ENCODE measurements around the gene SOCS7. TPM values are rescaled to one million over a fixed set of nuclear protein-coding genes. Genes with fewer than 3 reads are reported as not detected.

The SOCS7 gene
- total RNA-seq, 5 donors from 2014 or later (not counting 1 experiment from before 2014, with no cell fraction given) = 18.9 to 24.5 (median 20.7) TPM

- Mint-ChIP-seq H3K9me3 (no peaks in the 10 kb centered on the region), H3K27me3 (no peaks in the 10 kb centered on the region), H3K4me1 (peaks cover 54 to 55% (median 55%) of the 10 kb centered on the region in 3 donors), H3K36me3 (no peaks in the 10 kb centered on the region), H3K4me3 (peak overlapping the region; percentile 78 to 82 (median 80)), H3K27ac (no peak overlapping the region)
- H3K4me1 ChIP-seq (ENCODE audit: control insufficient read depth in 1 of 2, extremely low read depth in 1 of 2, insufficient read depth in 2 of 2, low read length in 2 of 2) = peaks cover 3 to 24% of the 10 kb centered on the region in 2 experiments
- WGBS (ENCODE audit: insufficient coverage) = 1% methylated on average over 72 of the region's 72 CpGs
- ATAC-seq (replicated peaks in 1 of 4) (peak in 2 of 4 experiments; percentile 1 to 3), DNase-seq (peak in 14 of 35 experiments; percentile 2 to 27 (median 10))
- no peak overlapping the region for H3K27ac ChIP-seq (ENCODE audit: low read length)
- H3K9me3 ChIP-seq = no peaks in the 10 kb centered on the region
- H3K36me3 ChIP-seq (ENCODE audit: control insufficient read depth in 2 of 2, extremely low read depth in 1 of 2, insufficient read depth in 1 of 2, low read length in 1 of 2) = no peaks in the 10 kb centered on the region
- peak overlapping the region; percentile 60 to 61 for H3K4me3 ChIP-seq (ENCODE audit: control insufficient read depth in 1 of 2, extremely low read depth in 1 of 2, low read length in 1 of 2)
- ChIA-PET POLR2A (interaction anchor here in 1 of 2 donors (0.7 kb wide), 1 partner anchor 11 kb away, joined by 6 read pairs; no protein-coding TSS in a partner anchor), CTCF (interaction anchor here in 1 of 2 donors (0.6 to 1.6 kb wide), 5 partner anchors 8 to 415 kb away, joined by 3 to 10 read pairs (median 3); no protein-coding TSS in a partner anchor)
- no peaks in the 10 kb centered on the region for H3K27me3 ChIP-seq (replicated peaks in 1 of 2; ENCODE audit: control insufficient read depth in 2 of 2, extremely low read depth in 1 of 2, insufficient read depth in 2 of 2, low read length in 1 of 2)
Observed at GRCh38 chr17:38352245-38353085, 821 bp downstream of the SOCS7 start.

DNA sequence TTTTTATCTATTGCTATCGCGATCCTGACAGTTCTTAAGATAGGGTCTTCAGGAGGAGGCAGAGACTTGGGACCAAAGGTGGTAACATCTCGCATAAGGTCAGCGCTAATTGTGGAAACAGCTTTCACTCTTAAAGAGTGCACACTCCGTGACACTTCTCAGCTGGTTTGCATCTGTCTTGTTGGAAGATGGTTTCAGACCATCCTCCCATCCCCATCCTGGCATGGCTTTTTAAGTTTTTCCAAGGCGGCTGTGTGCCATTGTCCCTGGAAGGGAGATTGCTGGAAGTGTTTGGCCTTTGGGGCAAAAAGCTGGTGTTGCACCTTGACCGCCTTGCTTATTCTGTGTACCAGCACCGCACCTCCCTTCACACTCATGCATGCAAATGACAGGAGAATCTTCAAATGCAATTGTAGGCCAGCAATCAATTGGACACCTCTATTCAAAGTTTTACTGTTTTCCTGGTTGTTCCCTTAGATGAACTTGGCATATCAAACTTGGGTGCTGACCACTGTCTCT lies 1.5 kb downstream of the SOCS7 start:
- peak overlapping the region; percentile 78 to 82 (median 80) for H3K4me3 Mint-ChIP-seq
- H3K9me3 Mint-ChIP-seq = no peaks in the 10 kb centered on the region
- DNase-seq (no peak), ATAC-seq (replicated peaks in 1 of 4) (no peak)
- Histone ChIP-seq H3K4me3 (ENCODE audit: control insufficient read depth in 1 of 2, extremely low read depth in 1 of 2, low read length in 1 of 2) (peak overlapping the region; percentile 60 to 61), H3K4me1 (ENCODE audit: control insufficient read depth in 1 of 2, extremely low read depth in 1 of 2, insufficient read depth in 2 of 2, low read length in 2 of 2) (peaks cover 3 to 24% of the 10 kb centered on the region in 2 experiments), H3K27me3 (replicated peaks in 1 of 2; ENCODE audit: control insufficient read depth in 2 of 2, extremely low read depth in 1 of 2, insufficient read depth in 2 of 2, low read length in 1 of 2) (no peaks in the 10 kb centered on the region), H3K9me3 (no peaks in the 10 kb centered on the region), H3K36me3 (ENCODE audit: control insufficient read depth in 2 of 2, extremely low read depth in 1 of 2, insufficient read depth in 1 of 2, low read length in 1 of 2) (no peaks in the 10 kb centered on the region), H3K27ac (ENCODE audit: low read length) (no peak overlapping the region)
- no peaks in the 10 kb centered on the region for H3K36me3 Mint-ChIP-seq
- peaks cover 58 to 61% (median 58%) of the 10 kb centered on the region in 3 donors for H3K4me1 Mint-ChIP-seq
- H3K27ac Mint-ChIP-seq = no peak overlapping the region
- POLR2A ChIA-PET = interaction anchor here in 1 of 2 donors (0.7 kb wide), 1 partner anchor 11 kb away, joined by 6 read pairs; no protein-coding TSS in a partner anchor
- CTCF ChIA-PET = interaction anchor here in 1 of 2 donors (0.7 to 0.8 kb wide), 2 partner anchors 48 to 71 kb away, joined by 3 read pairs; no protein-coding TSS in a partner anchor
- no peaks in the 10 kb centered on the region for H3K27me3 Mint-ChIP-seq
- 50% methylated on average over 1 of the region's 8 CpGs for whole genome bisulfite sequencing (ENCODE audit: insufficient coverage)

- CTCF ChIA-PET = interaction anchor here in 1 of 2 donors (1.2 kb wide), 1 partner anchor 61 kb away, joined by 3 read pairs; no protein-coding TSS in a partner anchor
- POLR2A ChIA-PET = interaction anchor here in 1 of 2 donors (0.5 kb wide), 1 partner anchor 100 kb away, joined by 5 read pairs; no protein-coding TSS in a partner anchor
- Histone ChIP-seq H3K27ac (ENCODE audit: low read length) (no peak overlapping the region), H3K36me3 (ENCODE audit: control insufficient read depth in 2 of 2, extremely low read depth in 1 of 2, insufficient read depth in 1 of 2, low read length in 1 of 2) (no peaks in the 10 kb centered on the region), H3K9me3 (no peaks in the 10 kb centered on the region), H3K27me3 (replicated peaks in 1 of 2; ENCODE audit: control insufficient read depth in 2 of 2, extremely low read depth in 1 of 2, insufficient read depth in 2 of 2, low read length in 1 of 2) (no peaks in the 10 kb centered on the region), H3K4me3 (ENCODE audit: control insufficient read depth in 1 of 2, extremely low read depth in 1 of 2, low read length in 1 of 2) (no peak overlapping the region), H3K4me1 (ENCODE audit: control insufficient read depth in 1 of 2, extremely low read depth in 1 of 2, insufficient read depth in 2 of 2, low read length in 2 of 2) (peaks cover 3 to 24% of the 10 kb centered on the region in 2 experiments)
- WGBS (ENCODE audit: insufficient coverage) = 94% methylated on average over 10 of the region's 13 CpGs
- Mint-ChIP-seq H3K4me3 (peak overlapping the region; percentile 78 to 82 (median 80)), H3K27ac (no peak overlapping the region), H3K27me3 (no peaks in the 10 kb centered on the region), H3K36me3 (no peaks in the 10 kb centered on the region), H3K4me1 (peaks cover 61 to 64% (median 62%) of the 10 kb centered on the region in 3 donors), H3K9me3 (no peaks in the 10 kb centered on the region)
- DNase-seq (no peak), ATAC-seq (replicated peaks in 1 of 4) (no peak)
Observed at GRCh38 chr17:38353668-38354067, 2.0 kb downstream of the SOCS7 start.

- Mint-ChIP-seq H3K4me1 (peaks cover 58 to 64% (median 60%) of the 10 kb centered on the region in 3 donors), H3K36me3 (no peaks in the 10 kb centered on the region), H3K27me3 (no peaks in the 10 kb centered on the region), H3K27ac (no peak overlapping the region), H3K9me3 (no peaks in the 10 kb centered on the region), H3K4me3 (peak overlapping the region in 1 of 3 donors; percentile 80)
- CTCF ChIA-PET = interaction anchor here in 1 of 2 donors (1.2 kb wide), 1 partner anchor 60 kb away, joined by 3 read pairs; no protein-coding TSS in a partner anchor
- POLR2A ChIA-PET = no interaction called here
- WGBS (ENCODE audit: insufficient coverage) = 90% methylated on average over 2 of the region's 7 CpGs
- Histone ChIP-seq H3K36me3 (ENCODE audit: control insufficient read depth in 2 of 2, extremely low read depth in 1 of 2, insufficient read depth in 1 of 2, low read length in 1 of 2) (no peaks in the 10 kb centered on the region), H3K4me1 (ENCODE audit: control insufficient read depth in 1 of 2, extremely low read depth in 1 of 2, insufficient read depth in 2 of 2, low read length in 2 of 2) (peaks cover 3 to 24% of the 10 kb centered on the region in 2 experiments), H3K27ac (ENCODE audit: low read length) (no peak overlapping the region), H3K27me3 (replicated peaks in 1 of 2; ENCODE audit: control insufficient read depth in 2 of 2, extremely low read depth in 1 of 2, insufficient read depth in 2 of 2, low read length in 1 of 2) (no peaks in the 10 kb centered on the region), H3K9me3 (no peaks in the 10 kb centered on the region), H3K4me3 (ENCODE audit: control insufficient read depth in 1 of 2, extremely low read depth in 1 of 2, low read length in 1 of 2) (no peak overlapping the region)
- DNase-seq (no peak), ATAC-seq (replicated peaks in 1 of 4) (no peak)
Observed at GRCh38 chr17:38354466-38354865, 2.8 kb downstream of the SOCS7 start.

GRCh38 chr17:38355251-38355650 lies 3.6 kb downstream of the SOCS7 start:
- Histone ChIP-seq H3K4me1 (ENCODE audit: control insufficient read depth in 1 of 2, extremely low read depth in 1 of 2, insufficient read depth in 2 of 2, low read length in 2 of 2) (peaks cover 3 to 24% of the 10 kb centered on the region in 2 experiments), H3K36me3 (ENCODE audit: control insufficient read depth in 2 of 2, extremely low read depth in 1 of 2, insufficient read depth in 1 of 2, low read length in 1 of 2) (no peaks in the 10 kb centered on the region), H3K4me3 (ENCODE audit: control insufficient read depth in 1 of 2, extremely low read depth in 1 of 2, low read length in 1 of 2) (no peak overlapping the region), H3K27me3 (replicated peaks in 1 of 2; ENCODE audit: control insufficient read depth in 2 of 2, extremely low read depth in 1 of 2, insufficient read depth in 2 of 2, low read length in 1 of 2) (no peaks in the 10 kb centered on the region), H3K27ac (ENCODE audit: low read length) (no peak overlapping the region), H3K9me3 (no peaks in the 10 kb centered on the region)
- Mint-ChIP-seq H3K9me3 (no peaks in the 10 kb centered on the region), H3K4me3 (peak overlapping the region in 1 of 3 donors; percentile 18), H3K4me1 (peaks cover 58 to 64% (median 60%) of the 10 kb centered on the region in 3 donors), H3K36me3 (no peaks in the 10 kb centered on the region), H3K27me3 (no peaks in the 10 kb centered on the region), H3K27ac (no peak overlapping the region)
- DNase-seq (no peak), ATAC-seq (replicated peaks in 1 of 4) (no peak)
- ChIA-PET CTCF (interaction anchor here in 1 of 2 donors (0.6 kb wide), 1 partner anchor 11 kb away, joined by 3 read pairs; no protein-coding TSS in a partner anchor), POLR2A (no interaction called here)
- WGBS (ENCODE audit: insufficient coverage) = 91% methylated on average over 3 of the region's 4 CpGs

- peaks cover 3 to 17% of the 10 kb centered on the region in 2 experiments for H3K4me1 ChIP-seq (ENCODE audit: control insufficient read depth in 1 of 2, extremely low read depth in 1 of 2, insufficient read depth in 2 of 2, low read length in 2 of 2)
- peaks cover 5% of the 10 kb centered on the region for H3K36me3 Mint-ChIP-seq
- H3K27me3 Mint-ChIP-seq = no peaks in the 10 kb centered on the region
- H3K4me3 Mint-ChIP-seq = no peak overlapping the region
- H3K27ac Mint-ChIP-seq = peak overlapping the region in 1 of 2 donors; percentile 7
- WGBS (ENCODE audit: insufficient coverage) = 95% methylated on average over 2 of the region's 2 CpGs
- H3K4me1 Mint-ChIP-seq = peaks cover 48 to 63% (median 56%) of the 10 kb centered on the region in 3 donors
- DNase-seq (no peak), ATAC-seq (replicated peaks in 1 of 4) (no peak)
- H3K4me3 ChIP-seq (ENCODE audit: control insufficient read depth in 1 of 2, extremely low read depth in 1 of 2, low read length in 1 of 2) = no peak overlapping the region
- no peaks in the 10 kb centered on the region for H3K9me3 ChIP-seq
- CTCF ChIA-PET = no interaction called here
- no peak overlapping the region for H3K27ac ChIP-seq (ENCODE audit: low read length)
- POLR2A ChIA-PET = interaction anchor here in 1 of 2 donors (0.6 kb wide), 1 partner anchor 160 kb away, joined by 4 read pairs; no protein-coding TSS in a partner anchor
- H3K36me3 ChIP-seq (ENCODE audit: control insufficient read depth in 2 of 2, extremely low read depth in 1 of 2, insufficient read depth in 1 of 2, low read length in 1 of 2) = peaks cover 0 to 3% of the 10 kb centered on the region in 2 donors
- no peaks in the 10 kb centered on the region for H3K27me3 ChIP-seq (replicated peaks in 1 of 2; ENCODE audit: control insufficient read depth in 2 of 2, extremely low read depth in 1 of 2, insufficient read depth in 2 of 2, low read length in 1 of 2)
- no peaks in the 10 kb centered on the region for H3K9me3 Mint-ChIP-seq
Observed at GRCh38 chr17:38357486-38358123, 6.0 kb downstream of the SOCS7 start.

Measured in T-cell (primary cell).